ENCODE measurements around the gene PPIG. TPM values are rescaled to one million over a fixed set of nuclear protein-coding genes. Genes with fewer than 3 reads are reported as not detected.

PPIG gene
- total and polyA plus RNA-seq, 4 donors, result 15.2 to 49.3 (median 24.2) TPM

GRCh38 chr2:169673106-169673505 lies 89.0 kb downstream of the PPIG start:
- no peaks in the 10 kb centered on the region for H3K9me3 ChIP-seq (ENCODE audit: control insufficient read depth in 4 of 4, low read length in 3 of 4)

GRCh38 chr2:169673921-169674320 lies 89.8 kb downstream of the PPIG start:
- WGBS, result 95% methylated on average over 2 of the region's 2 CpGs
- Histone ChIP-seq H3K9ac (ENCODE audit: low read depth in 1 of 2, low read length in 2 of 2) (no peak overlapping the region), H3K4me1 (ENCODE audit: control insufficient read depth in 4 of 4, insufficient read depth in 4 of 4, low read length in 3 of 4) (no peaks in the 10 kb centered on the region), H3K27me3 (ENCODE audit: control insufficient read depth in 4 of 4, insufficient read depth in 4 of 4, low read length in 3 of 4) (no peaks in the 10 kb centered on the region), H3K9me3 (ENCODE audit: control insufficient read depth in 4 of 4, low read length in 3 of 4) (no peaks in the 10 kb centered on the region), H3K36me3 (ENCODE audit: control insufficient read depth in 4 of 4, insufficient read depth in 3 of 4, low read depth in 1 of 4, low read length in 3 of 4) (no peaks in the 10 kb centered on the region), H3K27ac (ENCODE audit: low read depth in 1 of 2, low read length in 2 of 2) (no peak overlapping the region), H3K4me3 (ENCODE audit: low read depth in 1 of 3, low read length in 3 of 3) (no peak overlapping the region)
- no peak for DNase-seq (ENCODE audit: low spot score)
- TF ChIP-seq GABPA (IDR thresholded peaks at IDR 0.05 in 1 of 2, conservative IDR thresholded peaks at IDR 0.05 in 1 of 2) (no peak), ATF3 (IDR thresholded peaks at IDR 0.05) (no peak), HNF4A (conservative IDR thresholded peaks at IDR 0.05) (no peak), EGR1 (IDR thresholded peaks at IDR 0.05; ENCODE audit: low read depth in 2 of 2) (no peak), SP1 (IDR thresholded peaks at IDR 0.05) (no peak), CTCF (IDR thresholded peaks at IDR 0.05; ENCODE audit: low read depth, low read length, missing input control) (no peak), YY1 (IDR thresholded peaks at IDR 0.05) (no peak), FOXA2 (IDR thresholded peaks at IDR 0.05) (no peak)
- TF ChIP-seq, protein P1, sequence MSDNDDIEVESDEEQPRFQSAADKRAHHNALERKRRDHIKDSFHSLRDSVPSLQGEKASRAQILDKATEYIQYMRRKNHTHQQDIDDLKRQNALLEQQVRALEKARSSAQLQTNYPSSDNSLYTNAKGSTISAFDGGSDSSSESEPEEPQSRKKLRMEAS (IDR thresholded peaks at IDR 0.05), result no peak
- TF ChIP-seq, protein P2, sequence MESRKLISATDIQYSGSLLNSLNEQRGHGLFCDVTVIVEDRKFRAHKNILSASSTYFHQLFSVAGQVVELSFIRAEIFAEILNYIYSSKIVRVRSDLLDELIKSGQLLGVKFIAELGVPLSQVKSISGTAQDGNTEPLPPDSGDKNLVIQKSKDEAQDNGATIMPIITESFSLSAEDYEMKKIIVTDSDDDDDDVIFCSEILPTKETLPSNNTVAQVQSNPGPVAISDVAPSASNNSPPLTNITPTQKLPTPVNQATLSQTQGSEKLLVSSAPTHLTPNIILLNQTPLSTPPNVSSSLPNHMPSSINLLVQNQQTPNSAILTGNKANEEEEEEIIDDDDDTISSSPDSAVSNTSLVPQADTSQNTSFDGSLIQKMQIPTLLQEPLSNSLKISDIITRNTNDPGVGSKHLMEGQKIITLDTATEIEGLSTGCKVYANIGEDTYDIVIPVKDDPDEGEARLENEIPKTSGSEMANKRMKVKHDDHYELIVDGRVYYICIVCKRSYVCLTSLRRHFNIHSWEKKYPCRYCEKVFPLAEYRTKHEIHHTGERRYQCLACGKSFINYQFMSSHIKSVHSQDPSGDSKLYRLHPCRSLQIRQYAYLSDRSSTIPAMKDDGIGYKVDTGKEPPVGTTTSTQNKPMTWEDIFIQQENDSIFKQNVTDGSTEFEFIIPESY (IDR thresholded peaks at IDR 0.05), result no peak

More at GRCh38 chr2:169673106-169673505, 89.0 kb downstream of the PPIG start:
- H3K27ac ChIP-seq (ENCODE audit: low read depth in 1 of 2, low read length in 2 of 2), result no peak overlapping the region
- no peaks in the 10 kb centered on the region for H3K27me3 ChIP-seq (ENCODE audit: control insufficient read depth in 4 of 4, insufficient read depth in 4 of 4, low read length in 3 of 4)
- H3K4me1 ChIP-seq (ENCODE audit: control insufficient read depth in 4 of 4, insufficient read depth in 4 of 4, low read length in 3 of 4), result no peaks in the 10 kb centered on the region
- TF ChIP-seq EGR1 (IDR thresholded peaks at IDR 0.05; ENCODE audit: low read depth in 2 of 2), result no peak
- TF ChIP-seq JUND (IDR thresholded peaks at IDR 0.05), result no peak
- no peak for TF ChIP-seq SP1 (IDR thresholded peaks at IDR 0.05)
- no peak for TF ChIP-seq ATF3 (IDR thresholded peaks at IDR 0.05)
- no peak for TF ChIP-seq REST (IDR thresholded peaks at IDR 0.05)
- no peak for TF ChIP-seq RAD21 (IDR thresholded peaks at IDR 0.05)
- TF ChIP-seq YY1 (IDR thresholded peaks at IDR 0.05), result no peak
- TF ChIP-seq GABPA (IDR thresholded peaks at IDR 0.05 in 1 of 2, conservative IDR thresholded peaks at IDR 0.05 in 1 of 2), result no peak
- TF ChIP-seq, protein P1 (IDR thresholded peaks at IDR 0.05), result no peak
- no peak for TF ChIP-seq TAF1 (conservative IDR thresholded peaks at IDR 0.05)
- TF ChIP-seq HNF4A (conservative IDR thresholded peaks at IDR 0.05), result no peak
- no peak for TF ChIP-seq NR2F2 (IDR thresholded peaks at IDR 0.05)
- TF ChIP-seq FOXA2 (IDR thresholded peaks at IDR 0.05), result no peak
- TF ChIP-seq, protein P2 (IDR thresholded peaks at IDR 0.05), result no peak
- TF ChIP-seq FOXA1 (IDR thresholded peaks at IDR 0.05), result no peak
- no peak for TF ChIP-seq RXRA (IDR thresholded peaks at IDR 0.05)
- no peak for DNase-seq (ENCODE audit: low spot score)
- WGBS, result 67% methylated on average over 3 of the region's 3 CpGs
- H3K9ac ChIP-seq (ENCODE audit: low read depth in 1 of 2, low read length in 2 of 2), result no peak overlapping the region
- H3K4me3 ChIP-seq (ENCODE audit: low read depth in 1 of 3, low read length in 3 of 3), result no peak overlapping the region
- H3K36me3 ChIP-seq (ENCODE audit: control insufficient read depth in 4 of 4, insufficient read depth in 3 of 4, low read depth in 1 of 4, low read length in 3 of 4), result no peaks in the 10 kb centered on the region
